Ramos (cell line): ENCODE data around the gene ROMO1.
"Not testable (repeated sequence)": the region's sequence is repeated elsewhere in the genome, so short reads cannot be mapped to it uniquely, and the experiment has no call there.

Source experiments
- in situ Hi-C: fragments of 300-500 bp; cut with MboI; formaldehyde crosslinking; loops from one replicate; pipeline ENCODE4 v1.14.3; 2022; ENCODE audit warnings: low sequenced_read_pairs; ENCODE audit not compliant: unreplicated experiment

The ROMO1 gene

DNA sequence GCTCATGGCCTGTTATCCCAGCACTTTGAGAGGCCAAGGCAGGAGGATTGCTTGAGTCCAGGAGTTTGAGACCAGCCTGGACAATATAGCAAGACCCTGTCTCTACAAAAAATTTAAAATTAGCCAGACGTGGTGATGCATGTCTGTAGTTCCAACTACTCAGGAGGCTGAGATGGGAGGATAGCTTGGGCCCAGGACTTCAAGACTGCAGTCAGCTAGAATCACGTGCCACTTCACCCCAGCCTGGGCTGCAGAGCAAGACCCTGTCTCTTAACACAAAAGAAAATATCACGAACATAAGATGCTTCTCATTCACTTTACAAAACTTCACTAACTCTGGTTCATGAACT lies 45.3 kb downstream of the ROMO1 start:
- in situ Hi-C loops = not testable (repeated sequence)
